Stimulated activated CD4-positive, alpha-beta T cell treated with anti-CD3 and anti-CD28 coated beads, Interleukin-1b, Interleukin-23, amount 100 ng/mL, for 48 hours (primary cell): Measurements from ENCODE around the gene CORO2A.
A peak's percentile ranks its signal among the peaks of the same experiment; 100 is the strongest.
"Not testable (repeated sequence)": the region's sequence is repeated elsewhere in the genome, so short reads cannot be mapped to it uniquely, and the experiment has no call there.

Source experiments
- DNase-seq: peaks from one replicate; pipeline ENCODE4 v3.0.0-alpha.2; 2020

Gene CORO2A

DNA sequence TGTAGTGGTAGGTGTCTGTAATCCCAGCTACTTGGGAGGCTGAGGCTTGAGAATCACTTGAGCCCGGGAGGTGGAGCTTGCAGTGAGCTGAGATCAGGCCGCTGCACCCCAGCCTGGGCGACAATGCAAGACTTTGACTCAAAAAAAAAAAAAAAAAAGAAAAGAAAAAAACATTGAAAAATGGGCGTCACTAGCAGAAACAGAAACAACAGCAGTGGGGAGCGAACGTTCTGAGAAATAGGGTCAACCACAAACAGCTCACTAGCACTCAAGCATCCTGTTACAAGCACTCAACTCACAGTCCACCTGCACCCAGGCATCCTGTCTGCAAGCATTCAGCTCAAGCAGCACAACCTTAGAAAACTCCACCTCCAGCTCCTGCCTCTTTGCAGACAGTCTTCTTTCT lies 90.6 kb downstream of the CORO2A start:
- peak; percentile 82 for DNase-seq

DNA sequence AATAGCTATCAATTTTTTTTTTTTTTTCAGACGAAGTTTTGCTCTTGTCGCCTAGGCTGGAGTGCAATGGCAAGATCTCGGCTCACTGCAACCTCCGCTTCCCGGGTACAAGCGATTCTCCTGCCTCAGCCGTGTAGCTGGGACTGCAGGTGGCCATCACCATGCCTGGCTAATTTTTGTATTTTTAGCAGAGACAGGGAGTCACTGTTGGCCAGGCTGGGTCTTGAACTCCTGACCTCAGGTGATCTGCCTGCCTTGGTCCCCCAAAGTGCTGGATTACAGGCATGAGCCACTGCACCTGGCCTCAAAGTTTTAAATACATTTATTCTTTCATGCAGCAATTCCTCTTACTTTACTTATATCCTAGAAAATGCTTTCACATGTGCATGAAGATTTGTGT lies 91.0 kb downstream of the CORO2A start:
- no peak for DNase-seq

DNA sequence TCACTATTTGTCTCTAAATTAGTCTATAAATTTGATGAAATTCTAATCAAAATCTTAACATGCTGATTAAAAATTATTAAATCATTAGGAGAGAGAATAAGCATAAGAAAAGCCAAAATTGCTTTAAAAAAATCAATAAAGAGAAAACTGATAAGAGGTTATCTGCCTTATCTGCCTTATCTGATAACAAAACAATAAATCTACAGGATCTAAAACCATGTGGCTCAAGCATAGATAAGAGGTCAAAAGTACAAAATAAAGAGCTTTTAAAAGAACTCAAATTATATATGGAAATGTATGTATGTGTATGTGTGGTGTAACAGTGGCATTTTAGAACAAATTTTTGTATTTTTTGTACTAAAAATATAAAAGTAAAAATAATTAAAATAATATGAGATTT lies 92.0 kb downstream of the CORO2A start:
- no peak for DNase-seq

DNA sequence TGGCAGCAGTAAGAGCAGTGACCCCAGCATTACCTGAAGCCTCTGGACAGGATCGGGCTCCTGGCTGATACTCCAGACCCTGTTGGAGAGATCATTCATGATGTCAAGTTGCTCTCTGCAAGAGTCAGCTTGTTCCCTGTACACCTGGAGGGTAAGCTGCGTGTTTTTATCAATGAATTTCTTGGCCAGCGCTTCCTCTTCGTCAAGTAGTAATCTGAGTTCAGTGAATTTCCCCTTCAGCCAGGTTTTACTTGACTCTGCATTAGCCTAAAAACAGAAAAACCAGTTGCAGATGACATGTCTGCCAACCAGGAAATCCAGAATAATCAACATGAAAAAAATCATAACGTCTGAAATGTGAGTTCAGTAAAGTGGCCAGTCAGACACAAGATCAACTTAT lies 92.5 kb downstream of the CORO2A start:
- no peak for DNase-seq

DNA sequence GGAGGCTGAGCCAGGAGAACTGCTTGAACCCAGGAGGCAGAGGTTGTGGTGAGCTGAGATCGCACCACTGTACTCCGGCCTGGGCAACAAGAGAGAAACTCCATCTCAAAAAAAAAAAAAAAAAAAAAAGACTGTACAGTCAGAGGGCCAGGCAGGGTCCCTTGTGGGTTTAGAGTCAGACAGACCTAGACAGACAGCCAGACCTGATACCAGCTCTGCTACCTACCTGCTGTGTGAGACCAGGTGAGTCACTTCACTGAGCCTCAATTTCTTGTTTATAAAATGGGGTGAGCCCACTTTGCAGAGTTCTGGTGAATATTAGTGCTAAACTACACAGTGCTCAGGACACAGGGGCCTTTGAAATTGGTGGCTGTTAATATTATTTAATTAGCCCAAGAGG lies 93.1 kb downstream of the CORO2A start:
- DNase-seq: no peak

DNA sequence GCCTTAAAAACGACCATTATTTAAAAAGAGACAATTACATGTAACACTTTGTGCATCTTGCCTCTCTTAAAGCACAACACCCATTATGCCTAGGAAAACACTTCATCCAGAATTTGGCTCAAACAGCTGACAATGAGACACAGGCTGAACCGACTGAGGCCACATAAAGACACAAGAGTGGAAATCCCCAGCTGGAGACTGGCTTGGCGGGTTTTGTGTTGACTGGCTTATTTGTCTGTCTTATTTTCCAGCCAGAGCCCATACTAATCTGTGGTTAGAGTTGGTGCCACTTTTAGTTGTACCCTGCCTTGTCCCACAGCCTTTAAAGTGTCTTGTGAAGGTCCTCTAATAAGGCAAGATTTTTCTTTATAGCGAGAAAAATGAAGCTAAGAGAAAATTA lies 94.6 kb downstream of the CORO2A start:
- DNase-seq: peak; percentile 57

DNA sequence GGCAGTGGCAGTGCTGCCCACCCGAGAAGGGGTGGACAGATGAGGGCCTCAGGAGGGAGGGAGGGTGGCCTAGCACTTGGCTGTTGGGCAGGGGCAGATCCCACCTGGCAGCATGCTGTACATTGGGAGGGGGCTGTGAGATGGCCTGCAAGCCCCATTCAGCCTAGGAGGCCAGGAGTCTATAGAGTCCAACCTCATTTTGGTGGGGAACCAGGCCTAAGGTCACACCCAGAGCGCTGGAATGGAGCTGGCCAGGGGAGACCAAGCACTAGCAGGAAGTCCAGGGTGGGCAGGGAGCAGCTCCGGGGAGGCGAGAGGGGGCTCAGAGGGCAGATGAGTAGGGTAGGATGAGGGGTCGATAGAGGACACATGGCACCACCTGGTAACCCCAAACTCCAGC lies 96.3 kb downstream of the CORO2A start:
- DNase-seq: no peak

DNA sequence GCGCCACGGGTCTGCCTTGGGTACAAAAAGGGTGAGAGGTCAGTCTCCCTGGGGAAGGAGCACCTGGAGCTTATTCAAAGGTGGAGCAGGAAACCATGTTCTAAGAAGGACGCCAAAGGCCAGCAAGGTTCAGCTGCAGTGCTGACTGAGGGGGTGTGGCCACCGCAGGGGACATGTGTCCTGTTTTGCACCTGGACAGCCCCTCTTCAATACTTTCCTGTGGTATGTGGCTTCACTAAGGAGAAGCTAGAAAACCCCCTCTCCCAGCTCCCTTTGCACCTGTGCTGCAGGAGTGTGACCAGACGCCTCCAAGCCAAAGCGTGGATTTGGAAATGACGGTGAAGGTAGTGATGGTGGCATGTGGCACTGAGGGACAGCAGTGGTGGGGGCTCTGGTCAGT lies 97.0 kb downstream of the CORO2A start:
- no peak for DNase-seq

DNA sequence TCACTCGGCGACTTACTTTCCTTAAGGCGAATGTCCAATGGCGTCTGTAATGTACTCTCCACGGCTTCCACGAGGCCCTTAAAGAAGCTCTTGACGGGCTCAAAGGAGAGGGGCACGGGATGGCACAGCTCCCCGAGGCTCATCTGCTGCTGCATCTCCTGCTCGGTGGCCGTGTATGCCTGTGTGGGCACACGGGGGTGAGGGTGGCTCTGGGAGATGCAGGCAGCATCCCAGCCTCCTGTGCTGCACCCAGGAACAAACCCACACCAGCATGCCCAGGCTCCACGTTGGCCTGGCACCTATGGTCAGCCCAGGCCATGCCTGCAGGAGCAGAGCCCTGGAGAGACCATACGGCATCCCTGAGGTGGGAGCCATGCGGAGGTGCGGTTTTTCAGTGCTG lies 97.6 kb downstream of the CORO2A start:
- no peak for DNase-seq

DNA sequence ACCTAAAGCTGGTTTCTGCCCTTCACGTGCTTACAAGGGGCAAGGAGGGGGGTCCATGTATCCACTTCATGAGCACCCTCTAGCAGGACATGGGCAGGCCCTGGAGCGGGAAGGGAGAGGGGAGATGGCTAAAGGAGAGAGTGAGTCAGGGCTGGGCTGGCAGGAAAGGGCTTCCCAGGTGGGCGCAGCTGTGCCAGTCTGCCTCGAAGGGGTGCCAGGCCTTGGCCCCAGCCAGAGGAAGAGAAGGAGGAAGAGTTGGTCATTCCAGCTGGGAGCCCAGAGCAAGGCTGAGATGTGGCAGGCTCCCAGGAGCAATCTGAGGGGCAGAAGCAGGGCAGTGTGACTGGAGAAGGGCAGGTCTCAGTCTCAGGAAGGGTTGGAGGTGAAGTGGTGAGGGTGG lies 98.1 kb downstream of the CORO2A start:
- DNase-seq: no peak

DNA sequence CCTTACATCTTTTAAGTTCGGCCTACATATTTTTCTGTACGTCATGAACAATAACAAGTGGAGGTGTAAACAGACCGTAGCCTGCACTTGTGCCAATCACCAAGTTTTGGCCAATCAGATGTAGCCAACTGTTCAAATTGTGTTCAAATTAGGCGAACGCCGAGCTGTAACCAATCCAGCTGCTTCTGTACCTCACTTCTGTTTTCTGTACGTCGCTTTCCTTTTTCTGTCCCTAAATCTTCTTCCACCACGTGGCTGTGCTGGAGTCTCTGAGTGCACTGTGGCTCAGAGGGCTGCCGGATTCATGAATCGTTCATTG lies 99.9 kb downstream of the CORO2A start:
- no peak for DNase-seq

DNA sequence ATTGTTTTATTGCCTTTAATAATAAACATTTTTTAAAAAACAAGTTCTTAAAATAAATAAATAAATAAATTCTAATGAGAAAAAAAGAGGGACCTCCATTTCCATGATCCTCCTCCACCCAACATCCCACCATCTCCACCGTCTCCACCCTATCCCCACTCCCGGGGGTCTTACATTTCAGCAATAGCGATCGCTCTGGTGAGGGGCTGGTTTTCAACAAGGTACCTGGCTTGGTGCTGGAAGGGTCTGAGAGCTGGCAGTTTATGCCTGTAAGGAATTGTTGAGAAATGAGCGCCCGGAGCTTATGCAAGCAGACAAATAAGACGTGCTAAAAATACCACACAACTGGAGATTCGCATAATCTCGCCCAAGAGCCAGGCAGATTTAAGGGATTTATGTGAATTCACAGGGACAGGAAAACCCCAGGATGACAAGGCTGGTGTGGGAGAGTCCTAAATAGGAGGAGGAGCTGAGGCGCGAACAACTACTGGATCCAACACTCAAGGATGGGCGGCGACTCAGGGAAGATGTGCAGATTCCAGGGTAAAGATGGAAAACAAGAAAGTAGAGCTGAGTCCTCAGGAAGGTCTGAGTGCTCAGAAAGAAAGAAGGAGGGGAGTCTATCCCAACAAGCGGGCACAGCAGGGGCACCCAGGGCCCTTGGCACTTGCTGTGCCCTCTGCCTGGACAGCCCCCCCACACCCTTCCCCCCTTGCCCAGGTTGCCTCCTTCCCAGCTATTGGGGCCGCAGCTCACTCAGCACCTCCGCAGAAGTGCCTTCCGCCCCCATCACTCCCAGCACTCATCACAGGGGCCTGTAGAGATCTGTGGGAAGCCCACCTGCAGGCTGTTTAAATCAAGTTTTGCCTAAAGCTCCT lies 100.5 kb downstream of the CORO2A start:
- DNase-seq: no peak

DNA sequence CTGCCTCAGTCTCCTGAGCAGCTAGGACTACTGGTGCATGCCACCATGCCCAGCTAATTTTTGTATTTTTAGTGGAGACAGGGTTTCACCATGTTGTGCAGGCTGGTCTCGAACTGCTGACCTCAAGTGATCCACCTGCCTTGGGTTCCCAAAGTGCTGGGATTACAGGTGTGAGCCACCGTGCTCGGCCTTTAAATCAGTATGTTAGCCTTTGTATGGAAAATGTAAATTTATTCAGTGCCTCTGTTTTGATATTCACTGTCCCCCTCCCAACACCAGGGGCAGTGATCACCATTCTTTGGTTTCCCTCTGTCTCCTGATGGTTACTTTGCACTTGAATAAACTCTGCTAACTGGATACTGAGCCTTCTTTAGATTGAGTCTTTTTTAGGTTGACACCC lies 101.8 kb downstream of the CORO2A start:
- DNase-seq: not testable (repeated sequence)

DNA sequence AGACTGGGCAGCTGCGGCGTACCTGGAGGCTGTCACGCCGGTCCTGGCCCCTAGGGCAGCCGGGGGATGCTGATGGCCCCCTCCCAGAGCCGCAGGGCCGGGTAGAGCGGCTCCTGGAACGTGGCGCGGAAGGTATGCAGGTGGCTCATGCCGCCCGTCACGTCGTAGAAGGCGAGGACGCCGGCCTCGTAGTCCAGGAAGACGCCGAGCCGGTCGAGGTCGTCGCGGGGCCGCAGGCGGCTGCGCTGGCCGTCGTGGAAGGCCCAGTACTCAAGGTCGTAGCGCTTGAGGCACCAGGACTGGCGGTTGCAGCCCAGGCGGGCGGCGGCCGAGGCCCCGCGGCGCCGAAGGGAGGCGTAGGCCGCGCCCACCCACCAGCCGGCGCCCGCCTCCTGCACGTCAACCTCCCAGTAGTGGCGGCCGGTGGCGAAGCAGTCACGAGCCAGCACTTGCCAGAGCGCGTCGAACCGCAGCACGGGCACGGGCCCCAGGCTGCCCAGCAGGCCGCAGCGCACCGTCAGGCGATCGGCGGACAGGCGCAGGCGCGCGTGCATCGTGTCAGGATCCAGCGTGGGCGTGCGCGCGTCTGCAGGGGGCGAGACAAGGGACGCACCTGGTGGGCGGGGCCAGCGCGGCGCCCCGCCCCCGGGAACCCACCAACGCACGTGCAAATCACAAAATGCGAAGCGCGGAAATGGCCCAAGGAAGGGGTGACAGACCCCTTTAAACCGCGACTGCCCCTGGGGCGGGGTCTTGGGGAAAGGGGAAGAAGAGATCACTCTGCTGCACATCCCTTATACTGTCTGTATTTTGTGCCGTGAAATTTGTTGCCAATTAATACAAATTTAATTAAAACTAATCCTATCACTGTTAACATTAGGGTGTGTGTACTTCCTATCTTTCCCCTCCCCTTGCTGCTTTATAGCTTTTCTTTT lies 104.8 kb downstream of the CORO2A start:
- DNase-seq: no peak

DNA sequence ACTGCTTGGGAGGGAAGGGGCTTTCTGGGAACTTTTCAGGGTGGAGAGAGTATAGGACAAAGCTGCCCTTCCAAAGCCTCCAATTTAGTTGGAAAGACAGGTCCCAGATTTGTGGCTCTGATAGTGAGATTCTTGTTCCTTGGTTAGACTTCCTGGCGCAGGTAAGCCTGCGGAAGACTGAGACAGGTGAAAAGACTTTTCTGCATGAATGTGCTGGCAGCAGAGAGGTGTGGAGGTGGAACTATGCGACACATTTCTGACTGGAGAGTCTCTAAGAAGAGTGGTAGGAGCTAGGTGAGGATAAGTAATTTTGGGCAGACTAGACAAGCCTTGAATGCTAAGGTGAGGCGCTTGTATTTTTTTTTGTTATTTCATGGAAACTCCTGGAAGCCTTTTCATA lies 106.0 kb downstream of the CORO2A start:
- no peak for DNase-seq

DNA sequence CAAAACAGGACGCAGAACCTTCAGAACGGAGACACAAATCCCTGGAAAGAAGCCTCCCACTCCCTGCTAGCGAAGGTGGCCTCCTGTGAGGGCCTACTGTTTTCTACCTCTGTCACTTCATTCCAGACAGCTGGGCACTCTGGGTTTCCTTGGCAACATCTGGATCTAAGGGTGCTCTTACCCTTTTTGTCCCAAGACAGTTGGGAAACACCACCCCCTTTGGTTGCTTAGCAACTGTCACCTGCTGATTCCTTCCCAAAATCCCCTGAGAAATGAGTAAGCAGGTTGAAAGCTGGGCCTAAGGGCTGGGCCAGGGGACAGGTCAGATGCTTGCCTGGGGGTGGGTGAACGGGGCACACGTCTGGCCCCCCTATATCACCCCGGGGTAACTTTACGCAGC lies 106.5 kb downstream of the CORO2A start:
- DNase-seq: no peak

DNA sequence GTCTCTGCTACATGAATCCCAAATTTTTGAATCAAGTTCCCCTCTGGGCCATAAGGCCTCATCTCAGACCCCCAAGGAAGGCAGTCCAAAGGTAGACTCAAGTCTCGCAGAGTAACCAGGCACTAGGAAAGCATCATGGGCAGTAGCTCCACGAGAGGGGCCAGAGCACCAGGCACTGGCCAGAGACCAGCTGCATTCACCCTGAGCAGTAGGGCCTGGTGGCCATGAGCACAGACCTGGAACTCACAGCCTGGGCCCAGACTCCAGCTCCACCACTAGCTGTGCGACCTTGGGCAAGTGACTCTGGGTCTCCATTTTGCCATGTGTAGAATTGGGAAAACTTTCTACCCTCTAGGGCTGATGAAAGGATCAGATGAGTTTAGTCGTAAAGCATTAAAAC lies 107.4 kb downstream of the CORO2A start:
- DNase-seq: no peak

DNA sequence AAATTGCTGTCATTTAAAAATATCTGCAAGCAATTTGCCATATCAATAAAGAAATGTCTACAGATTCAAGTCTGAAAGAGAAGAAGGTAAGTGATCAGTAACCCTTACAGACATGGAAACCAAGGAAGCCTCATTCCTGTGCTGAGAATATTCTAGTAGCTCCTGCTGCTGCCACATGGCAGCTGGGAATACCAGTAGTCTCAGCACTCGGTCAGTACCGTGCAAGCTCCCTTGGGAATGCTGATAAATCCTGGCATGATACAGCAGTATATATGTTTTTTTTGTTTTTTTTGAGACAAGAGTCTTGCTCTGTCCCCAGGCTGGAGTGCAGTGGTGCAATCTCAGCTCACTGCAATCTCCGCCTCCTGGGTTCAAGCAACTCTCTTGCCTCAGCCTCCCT lies 108.0 kb downstream of the CORO2A start:
- DNase-seq: no peak

DNA sequence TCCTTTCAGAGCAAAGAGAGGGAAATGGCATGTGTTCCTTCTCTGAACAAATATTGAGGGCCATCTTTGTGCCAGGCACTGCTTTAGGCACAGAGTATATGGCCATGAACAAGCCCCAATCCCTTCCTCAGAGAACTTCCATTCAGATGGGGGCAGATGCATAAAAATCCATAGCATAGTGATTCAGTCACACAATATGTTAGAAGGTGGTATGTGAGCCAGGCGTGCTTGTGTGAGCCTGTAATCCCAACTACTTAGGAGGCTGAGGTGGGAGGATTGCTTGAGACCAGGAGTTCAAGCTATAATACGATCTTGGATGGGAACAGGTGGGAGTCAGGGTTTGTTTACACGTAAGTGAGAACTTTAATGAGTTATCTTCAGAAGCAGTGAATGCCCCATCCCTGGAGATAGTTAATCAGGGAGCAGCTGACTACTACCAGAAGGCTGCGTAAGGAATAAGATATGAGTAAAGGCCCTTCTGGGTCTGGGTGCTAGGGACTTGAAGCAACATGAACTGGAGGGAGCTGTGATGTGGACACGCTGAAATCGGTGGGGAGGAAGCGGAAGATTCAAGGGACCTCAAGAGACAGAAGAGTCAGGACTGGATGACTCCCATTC lies 108.8 kb downstream of the CORO2A start:
- DNase-seq: no peak

DNA sequence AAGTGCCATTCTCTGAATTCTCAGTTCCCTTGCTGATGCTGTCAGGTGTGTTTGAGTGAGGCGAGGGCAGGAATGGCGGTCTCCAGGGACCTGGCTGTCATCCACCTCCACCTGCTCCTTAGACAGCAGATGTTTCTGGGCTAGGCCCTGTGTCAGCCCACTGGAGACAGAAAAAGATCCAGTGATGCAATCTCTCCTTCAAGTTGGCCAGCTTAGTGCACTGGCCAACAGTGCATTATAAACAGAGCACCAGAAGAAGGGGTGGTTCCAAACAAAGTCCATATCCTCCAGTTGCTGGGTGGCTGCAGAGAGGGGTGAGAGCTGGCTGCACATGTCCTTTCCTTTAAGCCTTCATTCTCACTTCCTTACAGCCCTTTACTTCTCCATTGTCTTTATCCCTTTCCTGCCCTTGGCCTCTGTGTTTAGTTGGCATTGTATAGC lies 109.4 kb downstream of the CORO2A start:
- no peak for DNase-seq

DNA sequence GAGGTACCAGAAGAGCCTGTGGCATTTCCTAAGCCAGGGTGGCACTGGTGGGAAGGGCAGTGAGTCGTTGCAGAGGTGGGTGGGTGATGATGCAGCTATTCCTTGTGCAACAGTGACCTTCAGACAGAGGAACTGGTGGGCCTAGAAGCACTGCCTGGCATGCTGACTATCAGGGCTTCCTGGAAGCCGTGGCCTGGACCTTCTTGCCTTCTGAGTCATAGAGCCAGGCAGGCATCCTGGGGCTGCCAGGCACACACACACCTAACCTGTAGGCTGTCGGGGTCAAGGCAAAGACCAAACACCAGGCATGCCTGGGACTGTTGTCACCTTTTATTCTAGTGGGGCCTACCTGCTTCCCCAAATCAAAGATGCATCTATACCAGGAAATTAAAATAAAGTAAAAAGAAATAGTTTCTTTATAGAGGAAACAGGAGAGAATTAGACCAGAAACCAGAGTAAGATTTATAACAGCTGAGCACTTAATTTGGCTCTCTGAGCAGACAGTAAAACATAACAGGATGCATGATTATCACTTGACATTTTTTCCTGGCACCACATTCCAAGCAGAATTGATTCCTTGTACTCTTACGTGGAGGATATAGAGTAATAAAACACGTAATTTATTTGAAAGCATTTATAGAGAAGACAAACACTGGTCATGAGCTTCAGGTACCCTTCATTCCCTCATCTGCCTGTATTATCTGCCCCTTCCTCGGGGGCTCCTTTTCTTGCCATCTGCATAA lies 110.8 kb downstream of the CORO2A start:
- DNase-seq: peak; percentile 74

DNA sequence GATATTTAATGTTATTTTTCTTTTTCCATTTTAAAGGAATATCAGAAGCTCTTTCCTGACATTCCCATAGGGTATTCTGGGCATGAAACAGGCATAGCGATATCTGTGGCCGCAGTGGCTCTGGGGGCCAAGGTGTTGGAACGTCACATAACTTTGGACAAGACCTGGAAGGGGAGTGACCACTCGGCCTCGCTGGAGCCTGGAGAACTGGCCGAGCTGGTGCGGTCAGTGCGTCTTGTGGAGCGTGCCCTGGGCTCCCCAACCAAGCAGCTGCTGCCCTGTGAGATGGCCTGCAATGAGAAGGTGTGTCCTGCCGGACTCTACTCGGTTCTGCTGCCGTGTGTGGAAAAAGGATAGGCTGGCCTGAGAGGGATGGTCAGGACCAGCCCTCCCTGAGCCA lies 111.7 kb downstream of the CORO2A start:
- no peak for DNase-seq

DNA sequence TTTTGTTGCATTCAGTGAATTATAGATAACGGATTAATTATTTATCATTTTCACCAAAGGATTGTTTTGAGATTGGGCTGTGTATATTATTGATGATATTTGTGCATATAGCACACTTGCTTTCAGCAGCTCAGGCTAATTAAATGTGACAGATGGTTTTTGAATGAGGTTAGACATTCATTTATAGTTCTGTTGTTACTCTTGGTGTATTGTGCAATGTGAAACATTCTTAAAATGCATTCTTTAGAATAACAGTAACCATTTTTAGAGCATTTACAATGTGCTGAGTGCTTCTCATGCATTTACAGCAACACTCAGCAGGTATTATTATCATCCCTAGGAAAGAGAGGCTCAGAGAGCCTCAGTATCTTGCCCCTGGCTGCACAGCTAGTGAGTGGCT lies 112.1 kb downstream of the CORO2A start:
- no peak for DNase-seq
